COLO829 (cell line): Measurements from ENCODE around the gene MARCO.
"Not testable (repeated sequence)": the region's sequence is repeated elsewhere in the genome, so short reads cannot be mapped to it uniquely, and the experiment has no call there.

ENCODE experiments used
- DNase-seq: peaks from one replicate; pipeline ENCODE4 v3.0.0; 2012; ENCODE audit warnings: low spot score

MARCO gene

GRCh38 chr2:119006441-119006840 lies 64.4 kb downstream of the MARCO start:
- no peak for DNase-seq

GRCh38 chr2:119008108-119008507 lies 66.1 kb downstream of the MARCO start:
- DNase-seq = no peak

- DNase-seq = no peak
Observed at GRCh38 chr2:119009110-119009509, 67.1 kb downstream of the MARCO start.

- no peak for DNase-seq
Observed at GRCh38 chr2:119010336-119010735, 68.3 kb downstream of the MARCO start.

- DNase-seq = peak; percentile 42
Observed at GRCh38 chr2:119011162-119011909, 69.3 kb downstream of the MARCO start.

- no peak for DNase-seq
Observed at GRCh38 chr2:119011910-119012209, 69.9 kb downstream of the MARCO start.

- no peak for DNase-seq
Observed at GRCh38 chr2:119012345-119013301, 70.6 kb downstream of the MARCO start.

- no peak for DNase-seq
Observed at GRCh38 chr2:119013671-119014070, 71.7 kb downstream of the MARCO start.

- no peak for DNase-seq
Observed at GRCh38 chr2:119015845-119016244, 73.9 kb downstream of the MARCO start.

GRCh38 chr2:119019521-119019920 lies 77.5 kb downstream of the MARCO start:
- DNase-seq = no peak

- DNase-seq = no peak
Observed at GRCh38 chr2:119022678-119023077, 80.7 kb downstream of the MARCO start.

- DNase-seq = no peak
Observed at GRCh38 chr2:119023534-119023933, 81.5 kb downstream of the MARCO start.

GRCh38 chr2:119024152-119024551 lies 82.2 kb downstream of the MARCO start:
- DNase-seq = no peak

GRCh38 chr2:119024568-119024967 lies 82.6 kb downstream of the MARCO start:
- DNase-seq = no peak

GRCh38 chr2:119025013-119025412 lies 83.0 kb downstream of the MARCO start:
- no peak for DNase-seq

GRCh38 chr2:119025762-119026351 lies 83.9 kb downstream of the MARCO start:
- no peak for DNase-seq

GRCh38 chr2:119026890-119027289 lies 84.9 kb downstream of the MARCO start:
- no peak for DNase-seq

GRCh38 chr2:119028327-119029174 lies 86.6 kb downstream of the MARCO start:
- DNase-seq = peak; percentile 54

GRCh38 chr2:119029297-119029696 lies 87.3 kb downstream of the MARCO start:
- no peak for DNase-seq

GRCh38 chr2:119037922-119038321 lies 95.9 kb downstream of the MARCO start:
- DNase-seq = not testable (repeated sequence)

GRCh38 chr2:119040730-119041129 lies 98.7 kb downstream of the MARCO start:
- DNase-seq = no peak
